Activated T-cell treated with anti-CD3 and anti-CD28 coated beads, Interleukin-2, amount 50 U/mL, for 24 hours (primary cell): ENCODE measurements around the gene CSNK1G1.
"Not testable (repeated sequence)": the region's sequence is repeated elsewhere in the genome, so short reads cannot be mapped to it uniquely, and the experiment has no call there.

Experiments used
- DNase-seq: peaks from one replicate; pipeline ENCODE4 v3.0.0-alpha.2; 2020
- H3K27ac Mint-ChIP-seq: 2 replicates; pipeline ENCODE4 v1.8.0; 2020; ENCODE audit warnings: mild to moderate bottlenecking, mixed read lengths
- H3K27me3 Mint-ChIP-seq: 2 replicates; pipeline ENCODE4 v1.8.0; 2020; ENCODE audit warnings: mixed read lengths
- H3K36me3 Mint-ChIP-seq: 2 replicates; pipeline ENCODE4 v1.8.0; 2020; ENCODE audit warnings: low read depth, mixed read lengths
- H3K4me1 Mint-ChIP-seq: 2 replicates; pipeline ENCODE4 v1.8.0; 2020; ENCODE audit warnings: low read depth, mixed read lengths
- H3K4me3 Mint-ChIP-seq: 2 replicates; pipeline ENCODE4 v1.8.0; 2020; ENCODE audit warnings: mild to moderate bottlenecking, moderate library complexity, mixed read lengths
- H3K9me3 Mint-ChIP-seq: 2 replicates; pipeline ENCODE4 v1.8.0; 2020; ENCODE audit warnings: mixed read lengths

Gene CSNK1G1

DNA sequence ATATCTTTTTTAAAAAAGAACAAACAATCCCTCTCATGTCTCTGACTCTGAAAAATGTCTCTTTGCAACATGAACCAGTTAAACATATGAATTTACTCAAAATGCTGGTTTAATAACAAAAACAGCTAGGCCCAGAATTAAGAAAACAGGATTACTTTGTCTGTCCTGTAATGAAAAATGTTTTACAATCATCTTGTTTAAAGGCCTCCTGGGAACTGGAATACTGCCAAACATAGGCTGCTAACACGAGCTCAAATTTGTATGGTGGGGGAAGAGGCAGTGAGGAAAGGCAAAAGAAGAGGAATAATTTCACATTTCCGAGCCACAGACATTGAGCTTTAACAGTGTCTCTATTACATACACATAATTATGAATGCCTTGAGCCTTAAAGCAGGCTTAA lies 131.5 kb downstream of the CSNK1G1 start:
- Mint-ChIP-seq H3K36me3 (peaks cover 30% of the 10 kb centered on the region), H3K9me3 (no peaks in the 10 kb centered on the region), H3K27ac (no peak overlapping the region), H3K4me3 (no peak overlapping the region), H3K4me1 (peaks cover 32% of the 10 kb centered on the region), H3K27me3 (no peaks in the 10 kb centered on the region)
- DNase-seq: no peak

- DNase-seq: no peak
- no peak overlapping the region for H3K4me3 Mint-ChIP-seq
- H3K27ac Mint-ChIP-seq: no peak overlapping the region
- H3K36me3 Mint-ChIP-seq: peaks cover 26% of the 10 kb centered on the region
- no peaks in the 10 kb centered on the region for H3K9me3 Mint-ChIP-seq
- H3K27me3 Mint-ChIP-seq: no peaks in the 10 kb centered on the region
- peaks cover 28% of the 10 kb centered on the region for H3K4me1 Mint-ChIP-seq
Measured at GRCh38 chr15:64223882-64224281, 132.1 kb downstream of the CSNK1G1 start.

GRCh38 chr15:64222573-64223366 lies 133.2 kb downstream of the CSNK1G1 start:
- Mint-ChIP-seq H3K4me3 (no peak overlapping the region), H3K36me3 (peaks cover 26% of the 10 kb centered on the region), H3K4me1 (peaks cover 28% of the 10 kb centered on the region), H3K9me3 (no peaks in the 10 kb centered on the region), H3K27ac (peak overlapping the region; percentile 47), H3K27me3 (no peaks in the 10 kb centered on the region)
- no peak for DNase-seq

- Mint-ChIP-seq H3K36me3 (peaks cover 21% of the 10 kb centered on the region), H3K27ac (peak overlapping the region; percentile 44), H3K4me1 (peaks cover 30% of the 10 kb centered on the region)
- H3K9me3 Mint-ChIP-seq, H3K27me3 Mint-ChIP-seq, DNase-seq, H3K4me3 Mint-ChIP-seq: not testable (repeated sequence)
Measured at GRCh38 chr15:64221911-64222310, 134.1 kb downstream of the CSNK1G1 start.

GRCh38 chr15:64217429-64217750 lies 138.6 kb downstream of the CSNK1G1 start:
- H3K9me3 Mint-ChIP-seq, H3K27ac Mint-ChIP-seq, DNase-seq, H3K4me3 Mint-ChIP-seq, H3K27me3 Mint-ChIP-seq: not testable (repeated sequence)
- Mint-ChIP-seq H3K36me3 (peaks cover 38% of the 10 kb centered on the region), H3K4me1 (peaks cover 13% of the 10 kb centered on the region)

GRCh38 chr15:64216730-64217428 lies 139.1 kb downstream of the CSNK1G1 start:
- no peak overlapping the region for H3K4me3 Mint-ChIP-seq
- peak overlapping the region; percentile 64 for H3K27ac Mint-ChIP-seq
- DNase-seq: no peak

DNA sequence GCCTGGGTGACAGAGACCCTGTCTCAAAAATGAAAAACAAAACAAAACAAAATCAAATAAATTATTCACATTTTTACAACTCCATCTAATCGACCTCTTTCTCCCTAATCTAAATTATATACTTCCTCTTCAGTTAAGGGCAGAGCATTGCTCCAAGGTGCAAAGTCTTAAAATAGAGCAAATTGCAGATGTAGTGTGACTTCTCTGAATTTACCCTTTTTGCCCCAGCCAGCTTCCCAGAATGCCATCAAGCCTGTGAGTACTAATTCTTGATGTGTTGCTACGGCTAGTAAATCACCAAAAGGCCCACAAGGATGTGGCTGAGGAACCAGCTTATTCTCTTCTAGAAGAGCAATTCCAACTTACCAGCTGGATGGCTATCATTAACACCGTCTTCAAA lies 139.8 kb downstream of the CSNK1G1 start:
- peaks cover 5% of the 10 kb centered on the region for H3K4me1 Mint-ChIP-seq
- H3K27me3 Mint-ChIP-seq: no peaks in the 10 kb centered on the region
- H3K27ac Mint-ChIP-seq: peak overlapping the region; percentile 64
- no peak overlapping the region for H3K4me3 Mint-ChIP-seq
- no peak for DNase-seq
- peaks cover 45% of the 10 kb centered on the region for H3K36me3 Mint-ChIP-seq
- no peaks in the 10 kb centered on the region for H3K9me3 Mint-ChIP-seq

More at GRCh38 chr15:64216730-64217428, 139.1 kb downstream of the CSNK1G1 start:
- H3K9me3 Mint-ChIP-seq: no peaks in the 10 kb centered on the region
- H3K27me3 Mint-ChIP-seq: no peaks in the 10 kb centered on the region
- H3K36me3 Mint-ChIP-seq: peaks cover 41% of the 10 kb centered on the region
- peaks cover 10% of the 10 kb centered on the region for H3K4me1 Mint-ChIP-seq

DNA sequence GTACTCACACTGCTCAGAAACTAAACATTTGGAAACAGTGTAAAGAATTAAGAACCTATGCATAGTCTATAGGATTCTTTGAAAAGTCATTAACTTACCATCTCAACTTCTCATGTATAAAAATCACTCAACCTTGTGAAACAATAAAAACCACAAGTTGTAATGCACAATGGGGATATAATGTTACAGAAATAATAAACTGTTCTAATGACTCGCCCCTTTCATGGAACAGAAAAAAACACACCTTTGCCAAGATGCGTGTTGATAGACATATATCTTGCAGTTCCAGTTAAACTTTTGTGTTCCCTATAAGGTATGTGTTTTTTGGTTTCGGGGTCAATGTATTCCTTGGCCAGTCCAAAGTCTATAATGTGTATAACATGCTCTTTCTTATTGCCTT lies 142.3 kb downstream of the CSNK1G1 start:
- Mint-ChIP-seq H3K27me3 (no peaks in the 10 kb centered on the region), H3K9me3 (no peaks in the 10 kb centered on the region), H3K36me3 (peaks cover 47% of the 10 kb centered on the region), H3K4me3 (no peak overlapping the region), H3K27ac (no peak overlapping the region), H3K4me1 (peaks cover 9% of the 10 kb centered on the region)
- DNase-seq: no peak

DNA sequence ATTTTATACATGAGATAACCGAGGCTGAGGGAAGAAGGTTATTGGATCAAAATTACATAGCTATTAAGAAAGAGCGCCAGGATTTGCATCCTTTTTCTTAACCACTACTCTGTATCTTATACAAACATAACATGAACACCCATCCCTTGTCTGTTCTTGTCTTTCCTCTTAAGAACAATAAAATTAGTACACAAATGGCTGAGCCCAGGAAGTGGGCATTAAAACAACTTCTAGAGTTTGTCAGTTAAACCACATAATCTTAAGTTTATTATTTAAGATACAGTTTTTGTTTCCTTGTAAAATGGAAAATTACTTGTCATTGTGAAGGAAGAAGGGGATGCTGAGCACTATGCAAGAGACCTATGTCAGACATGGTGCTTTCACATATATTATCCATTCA lies 144.3 kb downstream of the CSNK1G1 start:
- Mint-ChIP-seq H3K4me3 (no peak overlapping the region), H3K9me3 (no peaks in the 10 kb centered on the region), H3K36me3 (peaks cover 60% of the 10 kb centered on the region), H3K27me3 (no peaks in the 10 kb centered on the region), H3K27ac (no peak overlapping the region), H3K4me1 (peaks cover 7% of the 10 kb centered on the region)
- no peak for DNase-seq

- H3K4me3 Mint-ChIP-seq: no peak overlapping the region
- no peak for DNase-seq
- no peaks in the 10 kb centered on the region for H3K27me3 Mint-ChIP-seq
- no peaks in the 10 kb centered on the region for H3K9me3 Mint-ChIP-seq
- no peak overlapping the region for H3K27ac Mint-ChIP-seq
- H3K4me1 Mint-ChIP-seq: peaks cover 7% of the 10 kb centered on the region
- H3K36me3 Mint-ChIP-seq: peaks cover 52% of the 10 kb centered on the region
Measured at GRCh38 chr15:64210371-64210770, 145.6 kb downstream of the CSNK1G1 start.

GRCh38 chr15:64209680-64210334 lies 146.2 kb downstream of the CSNK1G1 start:
- Mint-ChIP-seq H3K36me3 (peaks cover 56% of the 10 kb centered on the region), H3K4me1 (peaks cover 7% of the 10 kb centered on the region), H3K9me3 (no peaks in the 10 kb centered on the region), H3K4me3 (no peak overlapping the region), H3K27ac (peak overlapping the region; percentile 29), H3K27me3 (no peaks in the 10 kb centered on the region)
- no peak for DNase-seq

GRCh38 chr15:64205202-64205601 lies 150.8 kb downstream of the CSNK1G1 start:
- H3K9me3 Mint-ChIP-seq: no peaks in the 10 kb centered on the region
- no peak overlapping the region for H3K27ac Mint-ChIP-seq
- peaks cover 60% of the 10 kb centered on the region for H3K36me3 Mint-ChIP-seq
- H3K4me3 Mint-ChIP-seq: no peak overlapping the region
- peaks cover 7% of the 10 kb centered on the region for H3K4me1 Mint-ChIP-seq
- no peak for DNase-seq
- no peaks in the 10 kb centered on the region for H3K27me3 Mint-ChIP-seq

DNA sequence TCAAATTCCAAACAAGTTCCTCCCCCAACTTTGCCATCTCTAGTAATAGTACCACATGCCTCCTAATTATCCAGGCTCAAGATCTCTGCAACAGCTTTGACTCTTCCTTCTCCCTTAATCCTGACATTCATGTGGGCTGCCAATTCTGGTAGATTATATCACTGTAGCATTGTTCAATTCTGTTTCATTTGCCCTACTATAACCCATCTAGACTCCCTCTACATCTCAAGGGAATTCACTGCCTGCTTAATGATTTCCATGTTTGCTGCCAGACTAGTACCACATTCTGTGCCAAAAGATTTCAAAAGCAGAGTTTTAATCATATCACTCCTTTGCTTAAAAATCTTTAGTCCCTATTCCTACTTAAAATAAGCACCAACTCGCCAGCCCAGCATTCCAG lies 158.5 kb downstream of the CSNK1G1 start:
- H3K27me3 Mint-ChIP-seq: no peaks in the 10 kb centered on the region
- no peak overlapping the region for H3K4me3 Mint-ChIP-seq
- H3K27ac Mint-ChIP-seq: no peak overlapping the region
- no peak for DNase-seq
- no peaks in the 10 kb centered on the region for H3K9me3 Mint-ChIP-seq
- H3K4me1 Mint-ChIP-seq: no peaks in the 10 kb centered on the region
- peaks cover 68% of the 10 kb centered on the region for H3K36me3 Mint-ChIP-seq

- H3K9me3 Mint-ChIP-seq: no peaks in the 10 kb centered on the region
- peaks cover 63% of the 10 kb centered on the region for H3K36me3 Mint-ChIP-seq
- H3K27ac Mint-ChIP-seq: no peak overlapping the region
- no peaks in the 10 kb centered on the region for H3K4me1 Mint-ChIP-seq
- H3K4me3 Mint-ChIP-seq: no peak overlapping the region
- no peak for DNase-seq
- no peaks in the 10 kb centered on the region for H3K27me3 Mint-ChIP-seq
Measured at GRCh38 chr15:64193971-64194370, 162.0 kb downstream of the CSNK1G1 start.
